ENCODE data around the gene KAZN.
A peak's percentile ranks its signal among the peaks of the same experiment; 100 is the strongest.

Gene KAZN

DNA sequence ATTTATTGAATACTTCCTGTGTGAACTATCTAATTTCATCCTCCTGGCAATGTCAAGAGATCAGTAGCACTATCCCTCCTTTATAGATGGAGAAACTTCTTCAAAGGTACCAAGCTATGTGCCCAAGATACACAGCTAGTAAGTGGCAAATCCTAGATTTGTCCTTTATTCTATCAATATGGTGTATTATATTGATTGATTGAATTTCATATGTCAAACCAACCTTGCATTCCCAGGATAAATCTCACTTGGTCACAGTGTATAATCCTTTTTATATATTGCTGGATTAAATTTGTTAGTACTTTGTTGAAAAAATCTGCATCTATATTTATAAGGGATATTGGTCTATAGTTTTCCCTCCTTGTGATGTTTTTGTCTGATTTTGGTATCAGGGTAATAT, 506.3 kb downstream of the KAZN start:
- TF ChIP-seq TARDBP (IDR thresholded peaks at IDR 0.05) (no peak), NFRKB (IDR thresholded peaks at IDR 0.05) (no peak), ELF4 (IDR thresholded peaks at IDR 0.05) (no peak), FOXK2 (IDR thresholded peaks at IDR 0.05) (no peak), SP1 (IDR thresholded peaks at IDR 0.05) (no peak), LEF1 (IDR thresholded peaks at IDR 0.05; ENCODE audit: borderline replicate concordance) (no peak)
- CTCF ChIA-PET, result interaction anchor here (0.6 kb wide), 1 partner anchor 9 kb away, joined by 3 read pairs; no protein-coding TSS in a partner anchor
- POLR2A ChIA-PET, result no interaction called here
- no peak for DNase-seq (ENCODE audit: extremely low spot score)

- no peak for DNase-seq (ENCODE audit: extremely low spot score)
- CTCF ChIA-PET, result interaction anchor here (1.3 kb wide), 1 partner anchor 22 kb away, joined by 4 read pairs; no protein-coding TSS in a partner anchor
- POLR2A ChIA-PET, result no interaction called here
- no peak for TF ChIP-seq ARNT (IDR thresholded peaks at IDR 0.05)
- TF ChIP-seq, protein P1, sequence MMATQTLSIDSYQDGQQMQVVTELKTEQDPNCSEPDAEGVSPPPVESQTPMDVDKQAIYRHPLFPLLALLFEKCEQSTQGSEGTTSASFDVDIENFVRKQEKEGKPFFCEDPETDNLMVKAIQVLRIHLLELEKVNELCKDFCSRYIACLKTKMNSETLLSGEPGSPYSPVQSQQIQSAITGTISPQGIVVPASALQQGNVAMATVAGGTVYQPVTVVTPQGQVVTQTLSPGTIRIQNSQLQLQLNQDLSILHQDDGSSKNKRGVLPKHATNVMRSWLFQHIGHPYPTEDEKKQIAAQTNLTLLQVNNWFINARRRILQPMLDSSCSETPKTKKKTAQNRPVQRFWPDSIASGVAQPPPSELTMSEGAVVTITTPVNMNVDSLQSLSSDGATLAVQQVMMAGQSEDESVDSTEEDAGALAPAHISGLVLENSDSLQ (IDR thresholded peaks at IDR 0.05), result peak; percentile 67
Observed at GRCh38 chr1:15106608-15107007, 508.1 kb downstream of the KAZN start.

DNA sequence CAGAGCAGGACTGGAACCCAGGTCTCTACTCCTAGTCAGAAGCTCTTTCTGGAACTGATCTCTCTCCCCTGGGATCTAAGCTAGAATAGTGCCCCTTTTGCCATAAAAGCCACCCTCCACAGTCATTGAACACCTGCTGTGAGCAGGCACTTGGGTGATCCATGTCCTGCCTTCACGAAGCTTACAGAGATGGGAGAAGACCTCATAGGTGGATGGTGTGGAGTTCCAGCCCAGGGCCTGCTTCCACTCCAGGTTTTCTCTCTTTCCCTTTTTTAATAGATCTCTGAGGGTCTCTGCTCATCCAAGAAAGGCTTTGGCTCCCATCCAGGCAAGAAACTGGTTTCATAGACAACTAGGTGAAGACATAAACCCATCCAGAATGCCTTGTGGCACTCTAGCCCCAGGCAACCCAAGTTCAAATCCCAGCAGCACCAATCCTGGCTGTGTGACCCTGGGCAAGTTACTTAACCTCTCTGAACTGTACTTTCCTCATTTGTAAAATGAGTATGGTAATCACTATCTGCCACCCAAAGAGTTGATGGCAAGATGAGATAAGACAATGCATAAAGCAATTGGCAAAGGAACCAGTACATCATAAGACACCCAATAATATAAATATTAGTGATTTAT, 508.7 kb downstream of the KAZN start:
- CTCF ChIA-PET, result interaction anchor here (1.3 kb wide), 1 partner anchor 21 kb away, joined by 4 read pairs; no protein-coding TSS in a partner anchor

DNA sequence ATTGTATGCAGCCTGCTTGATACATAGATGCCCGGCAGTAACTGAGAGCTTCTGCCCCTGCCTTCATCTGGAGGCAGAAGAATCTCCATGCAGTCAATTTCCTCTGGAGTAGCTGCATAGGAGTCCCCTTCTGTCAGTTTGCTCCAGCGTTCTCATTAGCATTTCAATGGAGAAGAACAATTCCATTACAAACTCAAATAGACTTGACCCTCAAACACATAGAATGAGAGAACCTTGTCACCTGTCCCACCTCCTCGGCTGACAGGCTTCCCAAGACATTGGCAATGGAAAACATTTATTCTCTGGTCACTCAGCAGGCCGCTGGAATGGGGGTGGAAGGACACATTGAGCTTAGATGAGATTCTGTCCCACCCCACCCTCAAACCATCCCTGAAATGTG, 509.4 kb downstream of the KAZN start:
- TF ChIP-seq HDGF (IDR thresholded peaks at IDR 0.05; ENCODE audit: borderline replicate concordance), result no peak
- no peak for TF ChIP-seq NFRKB (IDR thresholded peaks at IDR 0.05)
- no peak for TF ChIP-seq TARDBP (IDR thresholded peaks at IDR 0.05)
- no peak for TF ChIP-seq SP1 (IDR thresholded peaks at IDR 0.05)
- no peak for TF ChIP-seq SUZ12 (IDR thresholded peaks at IDR 0.05)
- TF ChIP-seq ARNT (IDR thresholded peaks at IDR 0.05), result no peak
- TF ChIP-seq LEF1 (IDR thresholded peaks at IDR 0.05; ENCODE audit: borderline replicate concordance), result no peak
- no peak for TF ChIP-seq FOXA1 (IDR thresholded peaks at IDR 0.05)
- TF ChIP-seq BHLHE40 (IDR thresholded peaks at IDR 0.05; ENCODE audit: borderline replicate concordance), result no peak
- no peak for TF ChIP-seq FOXK2 (IDR thresholded peaks at IDR 0.05)
- TF ChIP-seq, protein P1 (IDR thresholded peaks at IDR 0.05), result no peak
- no peak for TF ChIP-seq ZNF384 (IDR thresholded peaks at IDR 0.05)
- no peak for TF ChIP-seq CTBP1 (IDR thresholded peaks at IDR 0.05; ENCODE audit: borderline replicate concordance)
- no peak for TF ChIP-seq FOXM1 (IDR thresholded peaks at IDR 0.05; ENCODE audit: borderline replicate concordance)
- no peak for TF ChIP-seq L3MBTL2 (conservative IDR thresholded peaks at IDR 0.05)
- TF ChIP-seq ELF4 (IDR thresholded peaks at IDR 0.05), result no peak
- POLR2A ChIA-PET, result no interaction called here
- DNase-seq (ENCODE audit: extremely low spot score), result no peak
- CTCF ChIA-PET, result interaction anchor here (0.7 kb wide), 1 partner anchor 164 kb away, joined by 3 read pairs; no protein-coding TSS in a partner anchor

More for the DNA sequence above, 508.7 kb downstream of the KAZN start:
- TF ChIP-seq ELF4 (IDR thresholded peaks at IDR 0.05), result no peak
- no peak for TF ChIP-seq ZNF384 (IDR thresholded peaks at IDR 0.05)
- TF ChIP-seq L3MBTL2 (conservative IDR thresholded peaks at IDR 0.05), result no peak
- TF ChIP-seq HDGF (IDR thresholded peaks at IDR 0.05; ENCODE audit: borderline replicate concordance), result no peak
- TF ChIP-seq NFRKB (IDR thresholded peaks at IDR 0.05), result no peak
- TF ChIP-seq SUZ12 (IDR thresholded peaks at IDR 0.05), result no peak
- no peak for TF ChIP-seq FOXK2 (IDR thresholded peaks at IDR 0.05)
- TF ChIP-seq ARNT (IDR thresholded peaks at IDR 0.05), result no peak
- TF ChIP-seq FOXM1 (IDR thresholded peaks at IDR 0.05; ENCODE audit: borderline replicate concordance), result no peak
- no peak for TF ChIP-seq SP1 (IDR thresholded peaks at IDR 0.05)
- no peak for TF ChIP-seq FOXA1 (IDR thresholded peaks at IDR 0.05)
- TF ChIP-seq, protein P1 (IDR thresholded peaks at IDR 0.05), result no peak
- no peak for TF ChIP-seq TARDBP (IDR thresholded peaks at IDR 0.05)
- no peak for TF ChIP-seq BHLHE40 (IDR thresholded peaks at IDR 0.05; ENCODE audit: borderline replicate concordance)
- no peak for TF ChIP-seq CTBP1 (IDR thresholded peaks at IDR 0.05; ENCODE audit: borderline replicate concordance)
- no peak for TF ChIP-seq LEF1 (IDR thresholded peaks at IDR 0.05; ENCODE audit: borderline replicate concordance)
- POLR2A ChIA-PET, result no interaction called here
- no peak for DNase-seq (ENCODE audit: extremely low spot score)

GRCh38 chr1:15110128-15110866, 511.8 kb downstream of the KAZN start:
- no peak for DNase-seq (ENCODE audit: extremely low spot score)
- TF ChIP-seq SP1 (IDR thresholded peaks at IDR 0.05), result no peak
- TF ChIP-seq TARDBP (IDR thresholded peaks at IDR 0.05), result no peak
- ChIA-PET CTCF (interaction anchor here (0.7 kb wide), 1 partner anchor 182 kb away, joined by 3 read pairs; no protein-coding TSS in a partner anchor), POLR2A (no interaction called here)

GRCh38 chr1:15110867-15111230, 512.4 kb downstream of the KAZN start:
- ChIA-PET POLR2A (no interaction called here), CTCF (interaction anchor here (0.7 kb wide), 1 partner anchor 181 kb away, joined by 3 read pairs; no protein-coding TSS in a partner anchor)
- TF ChIP-seq FOXA1 (IDR thresholded peaks at IDR 0.05), result no peak
- TF ChIP-seq ARNT (IDR thresholded peaks at IDR 0.05), result no peak
- TF ChIP-seq, protein P1 (IDR thresholded peaks at IDR 0.05), result no peak
- TF ChIP-seq HDGF (IDR thresholded peaks at IDR 0.05; ENCODE audit: borderline replicate concordance), result no peak
- TF ChIP-seq LEF1 (IDR thresholded peaks at IDR 0.05; ENCODE audit: borderline replicate concordance), result no peak
- no peak for TF ChIP-seq FOXK2 (IDR thresholded peaks at IDR 0.05)
- no peak for TF ChIP-seq L3MBTL2 (conservative IDR thresholded peaks at IDR 0.05)
- no peak for TF ChIP-seq CTBP1 (IDR thresholded peaks at IDR 0.05; ENCODE audit: borderline replicate concordance)
- TF ChIP-seq SUZ12 (IDR thresholded peaks at IDR 0.05), result no peak
- TF ChIP-seq NFRKB (IDR thresholded peaks at IDR 0.05), result no peak
- no peak for TF ChIP-seq ELF4 (IDR thresholded peaks at IDR 0.05)
- TF ChIP-seq SP1 (IDR thresholded peaks at IDR 0.05), result no peak
- no peak for TF ChIP-seq BHLHE40 (IDR thresholded peaks at IDR 0.05; ENCODE audit: borderline replicate concordance)
- TF ChIP-seq FOXM1 (IDR thresholded peaks at IDR 0.05; ENCODE audit: borderline replicate concordance), result no peak
- TF ChIP-seq ZNF384 (IDR thresholded peaks at IDR 0.05), result no peak
- DNase-seq (ENCODE audit: extremely low spot score), result no peak

Data from HEK293T (cell line).